Superior temporal gyrus (tissue), 1 donor: ENCODE measurements around the gene RNF133.
"Not testable (repeated sequence)": the region's sequence is repeated elsewhere in the genome, so short reads cannot be mapped to it uniquely, and the experiment has no call there.

ENCODE experiments used
- DNase-seq: peaks from one replicate; pipeline ENCODE4 v3.0.0-alpha.2; 2016; ENCODE audit errors: extremely low spot score

Gene RNF133

DNA sequence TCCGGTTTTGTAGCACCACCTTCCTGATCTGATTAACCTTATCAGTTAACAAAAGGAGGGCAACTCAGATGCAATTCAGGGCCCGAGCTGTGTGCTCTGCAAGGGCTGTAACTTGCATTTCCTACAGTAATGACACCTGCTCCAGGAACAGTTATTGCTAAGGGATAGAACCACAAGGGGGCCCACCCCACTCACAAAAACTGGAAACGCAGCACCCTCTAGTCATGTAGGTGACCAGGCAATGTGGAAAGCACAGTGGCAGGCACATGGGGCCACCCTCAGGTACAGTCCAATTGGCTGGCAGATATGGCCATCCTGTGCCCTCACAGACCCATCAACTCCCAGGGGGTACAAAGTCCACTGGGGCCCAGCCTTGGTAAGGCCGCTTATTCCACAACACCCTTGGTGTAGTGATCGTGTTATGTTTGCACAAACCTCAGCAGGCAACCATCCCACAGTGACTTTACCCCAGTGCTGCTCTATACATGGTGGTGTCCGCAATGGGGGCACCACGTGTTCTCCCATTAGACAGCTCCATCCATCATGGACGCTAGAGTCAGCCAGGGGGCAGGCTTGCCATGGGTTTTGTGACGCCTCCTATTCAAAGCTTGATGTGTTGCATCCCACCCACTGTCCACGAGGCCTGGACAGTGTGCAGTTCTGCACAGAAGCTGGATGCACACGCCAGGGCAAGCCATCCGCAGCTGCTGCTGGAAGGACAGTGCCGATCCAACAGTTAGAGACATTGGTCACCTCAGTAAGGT is 9.4 kb downstream of the RNF133 start:
- no peak for DNase-seq

DNA sequence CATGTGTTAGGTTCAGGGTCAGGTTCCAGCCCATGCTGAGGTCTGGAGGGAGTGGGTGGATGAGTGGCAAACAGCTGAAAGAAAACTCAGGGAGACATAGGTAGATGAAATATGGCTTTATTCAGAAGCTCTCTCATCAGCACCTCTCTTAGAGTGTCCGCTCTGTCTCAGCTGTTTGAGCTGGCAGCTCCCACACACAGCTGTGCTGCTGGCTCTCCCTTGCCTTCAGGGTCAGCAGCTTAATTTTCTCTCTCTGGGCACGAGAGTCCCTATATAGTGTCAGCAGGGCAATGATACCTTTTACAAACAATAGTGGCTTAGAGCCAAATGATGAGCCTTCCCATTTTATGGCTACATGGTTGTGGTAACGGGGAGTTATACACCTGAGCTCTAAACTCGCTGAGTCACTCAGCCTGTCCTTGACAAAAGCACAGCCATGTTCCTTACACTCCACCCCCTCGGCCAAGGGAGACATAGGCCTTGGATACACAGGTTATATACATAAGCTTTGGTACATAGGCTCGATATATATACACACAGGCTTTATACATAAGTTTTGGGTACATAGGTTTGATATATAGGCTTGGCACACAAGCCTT is 10.4 kb downstream of the RNF133 start:
- DNase-seq, result no peak

DNA sequence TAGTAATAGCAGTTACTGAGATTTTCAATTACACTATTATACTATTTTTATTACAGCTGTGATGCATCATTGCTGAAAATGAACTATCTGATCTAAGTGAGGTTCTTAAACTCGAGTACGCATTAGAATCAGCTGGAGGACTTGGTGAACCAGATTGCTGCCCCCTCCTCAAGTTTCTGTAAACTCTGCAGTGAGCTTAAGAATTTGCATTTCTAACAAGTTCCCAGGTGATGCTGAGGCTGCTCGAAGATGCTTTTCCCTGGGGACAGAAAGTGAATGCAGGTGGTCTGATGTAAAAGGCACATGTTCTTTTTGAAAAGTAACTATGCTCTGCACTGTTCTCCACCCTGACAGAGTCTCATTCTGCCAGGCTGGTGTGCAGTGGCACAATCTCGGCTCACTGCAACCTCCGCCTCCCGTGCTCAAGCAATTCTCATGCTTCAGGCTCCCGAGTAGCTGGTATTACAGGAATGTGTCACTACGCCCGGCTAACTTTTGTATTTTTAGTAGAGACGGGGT is 12.5 kb downstream of the RNF133 start:
- no peak for DNase-seq

DNA sequence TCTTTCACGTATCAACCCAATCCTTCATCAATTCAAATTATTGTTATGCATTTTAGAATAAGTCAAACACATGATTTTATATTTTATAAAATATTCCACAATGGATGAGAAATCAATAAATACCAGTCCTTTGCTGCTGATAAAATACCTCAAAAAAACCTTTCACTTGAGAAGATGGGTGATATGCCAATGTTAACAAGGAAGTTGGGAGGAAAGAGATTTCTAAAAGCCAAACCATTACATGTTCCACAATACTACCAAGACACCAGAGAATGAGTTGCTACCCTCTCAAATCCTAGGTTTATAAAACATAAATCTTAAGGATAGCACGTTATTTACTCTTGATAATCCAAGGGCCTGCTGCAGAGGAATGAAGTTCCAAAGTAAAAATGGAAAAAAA is 14.4 kb downstream of the RNF133 start:
- no peak for DNase-seq

DNA sequence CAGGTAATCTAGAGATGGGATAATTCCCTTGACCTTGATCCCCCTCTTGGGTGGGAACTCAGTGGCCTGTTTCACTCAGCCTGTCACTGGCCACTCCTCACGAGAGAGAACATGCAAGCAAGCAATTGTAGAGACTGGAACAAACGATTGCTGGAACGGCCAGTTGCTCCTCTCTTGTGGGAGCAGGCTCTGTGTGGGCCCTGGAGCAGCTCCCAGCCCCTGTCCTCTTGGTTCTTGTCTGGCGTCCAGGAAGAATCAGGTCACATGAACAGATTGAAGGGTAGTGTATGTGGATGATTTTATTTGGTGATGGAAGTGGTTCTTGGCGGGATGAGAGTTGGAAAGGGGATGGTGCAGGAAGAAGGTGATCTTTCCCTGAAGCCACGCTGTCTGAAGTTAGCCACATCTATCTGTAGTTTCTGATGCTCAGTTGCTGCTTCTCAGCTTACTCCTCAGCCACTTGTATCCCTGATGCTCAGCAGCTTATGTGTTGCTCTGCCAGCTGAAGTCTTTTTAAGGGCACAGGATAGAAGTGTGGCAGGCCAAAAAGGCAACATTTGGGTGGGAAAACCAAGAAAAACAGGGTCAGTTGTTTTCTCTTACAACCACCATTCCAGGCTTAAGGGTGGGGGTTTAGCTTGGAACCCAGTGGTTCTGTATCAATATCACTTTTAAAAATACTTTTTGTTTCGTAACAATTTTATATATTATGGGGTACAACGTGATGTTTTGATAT is 15.9 kb downstream of the RNF133 start:
- no peak for DNase-seq

DNA sequence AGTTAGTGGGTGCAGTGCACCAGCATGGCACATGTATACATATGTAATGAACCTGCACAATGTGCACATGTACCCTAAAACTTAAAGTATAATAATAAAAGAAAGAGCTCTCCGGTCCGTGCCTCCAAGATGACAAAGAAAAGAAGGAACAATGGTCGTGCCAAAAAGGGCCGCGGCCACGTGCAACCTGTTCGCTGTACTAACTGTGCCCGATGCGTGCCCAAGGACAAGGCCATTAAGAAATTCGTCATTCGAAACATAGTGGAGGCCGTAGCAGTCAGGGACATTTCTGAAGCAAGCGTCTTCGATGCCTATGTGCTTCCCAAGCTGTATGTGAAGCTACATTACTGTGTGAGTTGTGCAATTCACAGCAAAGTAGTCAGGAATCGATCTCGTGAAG is 17.7 kb downstream of the RNF133 start:
- not testable (repeated sequence) for DNase-seq

DNA sequence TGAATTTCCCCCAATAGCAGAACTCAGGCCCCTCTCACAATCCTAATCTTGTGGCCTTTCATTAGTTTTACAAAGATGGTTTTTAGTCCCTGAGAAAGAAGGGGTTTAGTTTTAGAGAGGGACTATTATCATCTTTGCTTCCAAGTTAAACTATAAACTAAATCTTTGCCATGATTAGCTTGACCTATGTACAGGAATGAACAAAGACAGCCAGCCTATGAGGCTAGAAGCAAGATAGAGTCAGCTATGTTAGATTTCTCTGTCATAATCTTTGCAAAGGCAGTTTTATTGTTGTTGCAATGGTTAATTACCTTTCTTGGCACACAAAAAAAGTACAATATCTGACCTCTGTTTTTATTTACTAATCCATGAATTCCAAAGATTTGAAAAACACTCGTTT is 19.1 kb downstream of the RNF133 start:
- no peak for DNase-seq

DNA sequence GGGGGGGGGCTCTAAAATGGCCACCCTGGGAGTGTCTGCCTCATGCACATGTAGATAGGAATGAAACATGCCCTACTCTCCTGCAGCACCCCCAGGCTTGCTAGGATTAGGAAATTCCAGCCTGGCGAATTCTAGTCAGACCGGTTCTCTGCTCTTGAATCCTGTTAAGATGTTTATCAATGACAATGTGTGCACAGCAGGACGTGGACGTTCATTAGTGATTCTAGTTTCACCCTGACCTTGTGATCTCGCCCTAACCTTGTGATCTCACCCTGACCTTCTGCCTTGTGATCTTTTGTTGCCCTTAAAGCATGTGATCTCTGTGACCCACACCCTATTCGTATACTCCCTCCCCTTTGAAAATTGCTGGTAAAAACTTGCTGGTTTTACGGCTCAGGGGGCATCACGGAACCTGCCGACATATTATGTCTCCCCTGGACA is 19.6 kb downstream of the RNF133 start:
- DNase-seq, result not testable (repeated sequence)

DNA sequence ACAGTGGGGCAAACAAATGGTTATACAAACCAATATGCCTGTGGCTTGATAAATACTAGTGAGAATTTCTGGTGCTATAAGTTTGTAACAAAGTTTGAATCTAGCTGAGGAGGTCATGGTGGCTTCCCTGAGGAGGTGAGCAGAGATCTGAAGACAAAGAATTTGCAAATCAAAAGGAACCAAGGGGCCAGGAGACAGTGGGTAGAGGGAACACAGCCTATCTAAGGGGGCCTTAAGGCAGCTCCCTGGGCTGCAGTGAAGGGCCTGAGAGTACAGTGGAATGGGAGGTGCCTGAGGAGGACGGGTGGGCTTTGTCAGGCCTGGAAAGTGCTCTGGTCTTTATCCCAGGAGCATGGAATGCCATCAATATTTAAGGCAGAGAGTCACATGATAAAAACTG is 21.8 kb downstream of the RNF133 start:
- no peak for DNase-seq

DNA sequence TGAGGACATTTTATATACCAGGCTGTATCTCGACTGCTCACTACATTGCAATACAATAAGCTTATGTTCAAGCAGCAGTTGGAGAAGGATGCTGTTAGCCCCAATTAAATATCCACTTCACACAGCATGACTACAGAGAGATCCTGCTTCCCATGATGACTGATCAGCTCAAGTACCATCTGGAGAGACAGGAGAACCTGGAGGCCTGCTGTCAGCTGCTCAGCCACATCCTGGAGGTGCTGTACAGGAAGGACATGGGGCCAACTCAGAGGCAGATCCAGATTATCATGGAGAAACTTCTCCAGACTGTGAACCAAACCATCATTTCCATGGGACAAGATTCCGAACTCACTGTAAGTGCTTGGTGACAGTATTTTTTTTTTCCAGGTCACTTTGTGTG is 22.5 kb downstream of the RNF133 start:
- no peak for DNase-seq

DNA sequence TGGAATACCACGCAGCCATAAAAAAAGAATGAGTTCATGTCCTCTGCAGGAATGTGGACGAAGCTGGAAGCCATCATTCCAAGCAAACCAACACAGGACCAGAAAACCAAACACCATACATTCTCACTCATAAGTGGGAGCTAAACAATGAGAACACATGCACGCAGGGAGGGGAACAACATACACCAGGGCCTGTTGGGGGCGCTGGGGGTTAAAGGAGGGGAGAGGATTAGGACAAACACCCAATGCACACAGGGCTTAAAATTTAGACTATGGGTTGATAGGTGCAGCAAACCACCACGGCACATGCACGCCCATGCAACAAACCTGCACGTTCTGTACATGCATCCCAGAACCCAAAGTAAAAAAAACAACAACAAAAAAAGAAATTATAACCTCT is 23.3 kb downstream of the RNF133 start:
- no peak for DNase-seq

DNA sequence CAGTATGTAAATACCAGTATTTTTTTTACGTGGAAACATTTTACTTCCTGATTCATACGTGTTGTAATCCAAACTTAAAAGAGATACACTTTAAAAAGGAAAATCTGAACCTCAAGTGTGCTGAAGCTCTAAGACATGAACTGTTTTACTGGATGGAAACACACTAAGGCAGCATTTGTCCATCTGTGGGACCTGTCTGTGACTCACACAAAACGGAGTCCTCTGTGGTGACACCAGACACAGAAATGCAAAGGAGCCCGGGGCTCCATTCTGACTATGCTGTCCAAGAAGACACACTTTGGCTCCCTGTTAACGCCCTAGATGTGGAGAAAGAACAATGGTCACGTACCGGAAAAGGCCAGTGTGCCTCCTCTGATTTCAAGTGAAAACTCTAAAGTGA is 23.9 kb downstream of the RNF133 start:
- DNase-seq, result no peak

DNA sequence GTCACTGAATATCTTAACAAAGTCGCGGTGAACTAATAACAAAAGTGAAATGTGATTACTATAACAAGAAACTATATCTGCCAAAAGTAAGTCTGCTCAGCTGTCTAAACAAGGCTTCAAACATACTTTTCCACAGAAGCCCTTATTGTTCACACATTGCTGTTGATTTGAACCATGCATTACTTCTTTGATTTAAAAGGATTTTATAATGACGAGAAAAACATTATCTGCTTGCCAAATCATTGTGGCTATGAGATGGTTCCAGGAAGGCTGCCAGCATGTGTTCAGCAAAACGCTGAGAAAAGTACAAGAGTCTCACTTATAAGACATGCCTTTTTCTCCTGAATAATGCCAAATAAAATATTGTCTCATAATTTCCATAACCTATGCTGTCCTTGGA is 24.4 kb downstream of the RNF133 start:
- peak; percentile 61 for DNase-seq

DNA sequence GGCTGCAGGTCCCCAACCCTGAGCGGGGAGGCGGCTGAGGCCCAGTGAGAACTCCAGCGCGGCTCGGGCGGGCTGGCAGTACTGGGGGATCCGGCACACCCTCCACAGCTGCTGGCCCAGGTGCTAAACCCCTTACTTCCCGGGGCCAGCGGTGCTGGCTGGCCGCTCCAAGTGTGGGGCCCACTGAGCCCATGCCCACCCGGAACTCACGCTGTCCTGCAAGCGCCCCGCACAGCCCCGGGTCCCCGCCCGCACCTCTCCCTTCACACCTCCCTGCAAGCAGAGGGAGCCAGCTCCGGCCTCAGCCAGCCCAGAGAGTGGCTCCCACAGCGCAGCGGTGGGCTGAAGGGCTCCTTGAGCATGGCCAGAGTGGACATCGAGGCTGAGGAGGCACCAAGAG is 25.0 kb downstream of the RNF133 start:
- DNase-seq, result no peak

DNA sequence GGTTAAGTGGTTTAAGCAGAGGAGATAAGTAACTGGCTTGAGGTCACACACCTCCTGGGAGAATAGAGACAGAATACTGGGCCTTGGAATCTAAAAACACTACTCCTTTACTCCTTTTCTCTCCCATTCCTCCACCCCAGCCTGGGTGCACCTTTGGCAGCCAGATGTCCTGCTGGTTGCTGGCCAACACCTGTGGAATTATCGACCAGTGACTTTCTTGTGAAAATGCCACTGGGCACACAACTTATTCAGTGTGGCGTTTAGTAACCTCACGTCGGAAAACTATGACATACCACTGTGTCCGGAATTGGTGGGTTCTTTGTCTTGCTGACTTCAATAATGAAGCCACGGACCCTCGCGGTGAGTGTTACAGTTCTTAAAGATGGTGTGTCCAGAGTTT is 26.4 kb downstream of the RNF133 start:
- no peak for DNase-seq

DNA sequence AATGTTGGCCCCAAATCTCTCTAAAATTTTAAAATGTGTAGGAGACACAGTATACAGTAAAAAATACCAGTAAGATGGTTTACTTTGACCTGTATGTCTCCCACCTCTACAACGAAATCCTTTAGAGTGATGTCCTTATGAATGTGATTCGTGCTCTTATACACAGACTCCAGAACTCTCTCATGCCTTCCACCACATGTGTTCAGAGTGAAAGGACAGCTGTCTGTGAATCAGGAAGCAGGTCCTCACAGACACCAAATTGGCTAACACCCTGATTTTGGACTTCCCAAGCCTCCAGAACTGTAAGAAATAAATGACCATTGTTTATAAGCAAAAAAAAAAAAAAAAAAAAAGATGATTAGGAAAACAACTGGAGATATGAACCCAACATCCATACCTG is 35.2 kb downstream of the RNF133 start:
- DNase-seq, result no peak

DNA sequence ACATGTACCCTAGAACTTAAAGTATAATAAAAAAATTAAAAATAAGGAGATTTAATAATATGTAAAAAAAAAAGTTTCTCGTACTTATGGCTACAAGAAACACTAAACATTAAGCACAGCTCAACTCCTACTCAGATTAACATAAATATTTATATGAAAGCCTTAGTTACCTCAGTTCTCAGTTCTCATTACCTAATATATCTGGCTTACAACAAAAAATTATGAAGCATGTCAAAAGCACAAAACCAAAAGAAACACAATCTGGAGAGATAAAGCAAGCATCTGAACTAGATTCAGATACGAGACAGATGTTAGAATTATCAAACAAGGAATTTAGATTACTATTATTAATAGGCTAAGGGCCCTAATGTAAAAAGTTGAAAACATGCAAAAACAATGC is 40.1 kb downstream of the RNF133 start:
- DNase-seq, result no peak

DNA sequence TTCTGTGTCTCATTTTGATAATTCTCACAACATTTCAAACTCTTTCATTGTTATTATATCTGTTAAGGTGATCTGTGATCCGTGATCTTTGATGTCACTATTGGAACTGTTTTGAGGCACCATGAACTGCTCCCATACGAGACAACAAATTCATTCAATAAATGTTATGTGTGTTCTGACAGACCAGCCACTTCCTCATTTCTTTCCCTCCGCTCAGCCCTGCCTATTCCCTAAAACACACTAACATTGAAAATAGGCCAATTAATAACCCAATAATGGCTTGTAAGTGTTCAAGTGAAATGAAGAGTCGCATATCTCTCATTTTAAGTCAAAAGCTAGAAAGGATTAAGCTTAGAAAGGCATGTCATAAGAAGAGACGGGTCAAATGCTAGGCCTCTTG is 45.2 kb downstream of the RNF133 start:
- no peak for DNase-seq

DNA sequence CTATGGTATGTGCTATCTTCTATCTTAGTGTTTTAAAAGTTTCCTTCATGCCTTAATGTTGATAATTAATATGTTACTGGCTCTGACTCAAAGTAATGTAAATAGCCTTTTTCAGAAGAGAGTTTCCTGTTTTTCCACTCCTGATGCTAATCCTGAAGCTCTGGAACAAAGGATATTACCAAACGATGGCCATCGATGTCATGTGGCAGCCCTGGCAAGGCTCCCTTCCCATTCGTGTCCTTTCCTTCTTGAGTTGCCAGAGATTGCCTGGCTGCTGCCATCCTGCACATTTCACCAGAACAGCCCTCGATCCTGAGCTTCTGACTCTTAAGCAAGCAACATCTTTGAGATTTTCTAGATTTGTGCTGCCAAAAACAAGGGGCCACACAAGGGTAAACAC is 46.0 kb downstream of the RNF133 start:
- no peak for DNase-seq

DNA sequence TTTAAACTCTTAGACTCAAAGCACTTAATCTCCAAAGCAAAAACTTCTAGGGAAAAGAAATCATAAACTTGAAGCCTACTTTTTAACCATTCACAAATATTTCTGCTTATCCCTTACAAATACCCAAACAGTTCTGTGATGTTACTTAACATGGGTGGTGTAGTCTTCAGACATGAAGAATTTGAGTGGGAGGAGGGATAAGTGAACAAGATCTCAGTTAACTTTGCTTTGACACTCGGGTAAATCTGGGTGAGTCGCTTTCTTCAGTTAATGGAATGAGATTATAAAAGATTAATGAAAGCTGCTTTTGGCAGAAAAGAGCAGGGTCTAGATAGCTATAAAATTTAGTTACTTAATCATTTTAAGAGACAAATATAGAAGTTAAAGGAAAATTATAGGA is 47.5 kb downstream of the RNF133 start:
- no peak for DNase-seq
